CD14-positive monocyte (primary cell): ENCODE results near the gene AKAIN1. TPM values are rescaled to one million over a fixed set of nuclear protein-coding genes. Genes with fewer than 3 reads are reported as not detected.

Experiments used
- DNase-seq, 3 donors: peaks; one replicate each; pipeline ENCODE4 v3.0.0-alpha.2; 2011 to 2022
- H2AFZ ChIP-seq: 2 replicates; pipeline ENCODE4 v1.6.0; 2012; ENCODE audit warnings: mild to moderate bottlenecking, low read depth, low read length, inconsistent platforms; ENCODE audit not compliant: insufficient read depth, poor library complexity, severe bottlenecking
- H3K27ac ChIP-seq, 2 donors: 1 replicate in 1 of 2; 2 replicates in 1 of 2; pipeline ENCODE4 v1.5.1; 2012 to 2013; ENCODE audit warnings: low read length in 2 of 2, control low read depth in 1 of 2, inconsistent platforms in 1 of 2, low read depth in 1 of 2, mild to moderate bottlenecking in 1 of 2
- H3K27me3 ChIP-seq, 2 donors: one replicate each; pipeline versions ENCODE4 v1.6.0 to v1.6.1; 2011 to 2013; ENCODE audit warnings: low read length in 2 of 2; ENCODE audit not compliant: control insufficient read depth in 2 of 2, insufficient read depth in 2 of 2
- H3K36me3 ChIP-seq, 2 donors: replicated peaks in 1 of 2; 1 replicate in 1 of 2; 2 replicates in 1 of 2; pipeline versions ENCODE4 v1.5.1 to v1.6.1; 2012 to 2013; ENCODE audit warnings: low read length in 2 of 2, control low read depth in 1 of 2, inconsistent platforms in 1 of 2, mild to moderate bottlenecking in 1 of 2; ENCODE audit not compliant: insufficient read depth in 2 of 2, control insufficient read depth in 1 of 2
- H3K4me1 ChIP-seq, 2 donors: 1 replicate in 1 of 2; 2 replicates in 1 of 2; pipeline versions ENCODE4 v1.5.1 to v1.6.1; 2012 to 2013; ENCODE audit warnings: low read length in 2 of 2, control low read depth in 1 of 2, inconsistent platforms in 1 of 2, mild to moderate bottlenecking in 1 of 2, moderate library complexity in 1 of 2; ENCODE audit not compliant: insufficient read depth in 2 of 2, control insufficient read depth in 1 of 2
- H3K4me2 ChIP-seq: replicated peaks from 2 replicates; pipeline ENCODE3; 2012; ENCODE audit warnings: low read length, moderate library complexity, mild to moderate bottlenecking; ENCODE audit not compliant: poor library complexity, severe bottlenecking; ENCODE audit errors: extremely low read depth
- H3K4me3 ChIP-seq, 3 experiments: fragments of 200-600 bp in 1 of 3; sonication (generic) in 1 of 3; replicated peaks in 1 of 3; 1 replicate in 2 of 3; 2 replicates in 1 of 3; pipeline ENCODE4 v1.5.1; 2011 to 2013; ENCODE audit warnings: low read length in 3 of 3, mild to moderate bottlenecking in 3 of 3, control low read depth in 2 of 3, low read depth in 2 of 3, inconsistent platforms in 1 of 3, moderate library complexity in 1 of 3
- H3K79me2 ChIP-seq: 2 replicates; pipeline ENCODE4 v1.6.0; 2012; ENCODE audit warnings: mild to moderate bottlenecking, control low read depth, inconsistent platforms, low read length, moderate library complexity; ENCODE audit not compliant: insufficient read depth
- H3K9ac ChIP-seq: 2 replicates; pipeline ENCODE4 v1.6.0; 2017; ENCODE audit warnings: low read length, mild to moderate bottlenecking; ENCODE audit not compliant: insufficient read depth, poor library complexity, severe bottlenecking
- H3K9me3 ChIP-seq, 2 donors: replicated peaks in 1 of 2; 1 replicate in 1 of 2; 2 replicates in 1 of 2; pipeline versions ENCODE4 v1.5.1 to v1.6.1; 2012 to 2013; ENCODE audit warnings: low read length in 2 of 2, control low read depth in 1 of 2; ENCODE audit not compliant: control insufficient read depth in 1 of 2, insufficient read depth in 1 of 2
- H4K20me1 ChIP-seq: 2 replicates; pipeline ENCODE4 v1.6.0; 2012; ENCODE audit warnings: mild to moderate bottlenecking, low read length, control low read depth, moderate library complexity; ENCODE audit not compliant: insufficient read depth
- H3K27ac Mint-ChIP-seq, 7 donors: one replicate each; pipeline ENCODE4 v1.8.0; 2020; ENCODE audit warnings: mild to moderate bottlenecking in 7 of 7, mixed read lengths in 7 of 7, moderate library complexity in 6 of 7, inconsistent platforms in 2 of 7
- H3K27me3 Mint-ChIP-seq, 3 donors: one replicate each; pipeline ENCODE4 v1.8.0; 2021 to 2022; ENCODE audit warnings: low read depth in 3 of 3, mild to moderate bottlenecking in 3 of 3, mixed read lengths in 3 of 3, moderate library complexity in 3 of 3, inconsistent platforms in 1 of 3
- H3K36me3 Mint-ChIP-seq, 2 donors: one replicate each; pipeline ENCODE4 v1.8.0; 2020; ENCODE audit warnings: mixed read lengths in 2 of 2, inconsistent platforms in 1 of 2, mild to moderate bottlenecking in 1 of 2
- H3K4me1 Mint-ChIP-seq: one replicate; pipeline ENCODE4 v1.8.0; 2020; ENCODE audit warnings: mild to moderate bottlenecking, mixed read lengths
- H3K4me3 Mint-ChIP-seq, 2 donors: one replicate each; pipeline ENCODE4 v1.8.0; 2020; ENCODE audit warnings: mild to moderate bottlenecking in 2 of 2, mixed read lengths in 2 of 2, moderate library complexity in 1 of 2
- H3K9me3 Mint-ChIP-seq, 7 donors: one replicate each; pipeline ENCODE4 v1.8.0; 2020 to 2022; ENCODE audit warnings: mixed read lengths in 7 of 7, mild to moderate bottlenecking in 6 of 7, moderate library complexity in 6 of 7, inconsistent platforms in 2 of 7
- WGBS: methylation state at CpG from one replicate; pipeline ENCODE4 v1.1.5; 2013; ENCODE audit warnings: missing lambda C conversion rate; ENCODE audit not compliant: insufficient coverage; 5-methylcytosine and 5-hydroxymethylcytosine counted together
- intact Hi-C, 2 donors: fragments of 100-400 bp; cut with micrococcal nuclease; formaldehyde crosslinking; loops; one replicate each; pipeline versions ENCODE4 v1.15.0 to v1.15.1; 2023
- polyA plus RNA-seq, 3 donors: library from polyadenylated mRNA; depleted of rRNA in 1 of 3; unstranded in 2 of 3; stranded (reverse) in 1 of 3; fragments of 300-500 nt in 2 of 3; fragments of >200 nt in 1 of 3; fragmentation: Illumina TruSeq in 2 of 3; gene quantifications; 1 replicate in 2 of 3; 2 replicates in 1 of 3; pipeline ENCODE4 v1.2.3, GENCODE V29; 2012 to 2021
- TF ChIP-seq, protein P1 (sequence below): fragments of 200-600 bp; IDR thresholded peaks from one replicate; pipeline ENCODE4 v1.8.0; 2022; ENCODE audit warnings: antibody characterized with exemption, mild to moderate bottlenecking

Gene AKAIN1
- polyA plus RNA-seq, 3 donors: not detected

DNA sequence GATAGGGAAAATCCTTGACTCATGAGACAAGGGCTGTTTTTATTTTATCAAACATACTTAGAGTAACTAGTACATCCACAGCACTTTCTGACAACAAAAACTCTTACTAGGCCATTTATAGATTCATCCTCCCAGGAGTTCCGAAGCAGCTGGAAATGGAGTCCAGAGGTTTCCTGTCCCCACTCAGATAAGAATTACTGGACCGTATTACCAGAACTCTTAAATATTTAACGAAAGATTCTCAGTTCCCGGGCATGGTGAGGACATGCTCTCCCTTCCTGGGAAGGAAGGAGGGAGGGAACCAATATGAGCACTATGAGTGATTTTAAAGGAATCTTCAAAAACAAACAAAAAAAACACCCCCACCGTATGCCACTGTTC lies 41.2 kb downstream of the AKAIN1 start:
- TF ChIP-seq, protein P1, sequence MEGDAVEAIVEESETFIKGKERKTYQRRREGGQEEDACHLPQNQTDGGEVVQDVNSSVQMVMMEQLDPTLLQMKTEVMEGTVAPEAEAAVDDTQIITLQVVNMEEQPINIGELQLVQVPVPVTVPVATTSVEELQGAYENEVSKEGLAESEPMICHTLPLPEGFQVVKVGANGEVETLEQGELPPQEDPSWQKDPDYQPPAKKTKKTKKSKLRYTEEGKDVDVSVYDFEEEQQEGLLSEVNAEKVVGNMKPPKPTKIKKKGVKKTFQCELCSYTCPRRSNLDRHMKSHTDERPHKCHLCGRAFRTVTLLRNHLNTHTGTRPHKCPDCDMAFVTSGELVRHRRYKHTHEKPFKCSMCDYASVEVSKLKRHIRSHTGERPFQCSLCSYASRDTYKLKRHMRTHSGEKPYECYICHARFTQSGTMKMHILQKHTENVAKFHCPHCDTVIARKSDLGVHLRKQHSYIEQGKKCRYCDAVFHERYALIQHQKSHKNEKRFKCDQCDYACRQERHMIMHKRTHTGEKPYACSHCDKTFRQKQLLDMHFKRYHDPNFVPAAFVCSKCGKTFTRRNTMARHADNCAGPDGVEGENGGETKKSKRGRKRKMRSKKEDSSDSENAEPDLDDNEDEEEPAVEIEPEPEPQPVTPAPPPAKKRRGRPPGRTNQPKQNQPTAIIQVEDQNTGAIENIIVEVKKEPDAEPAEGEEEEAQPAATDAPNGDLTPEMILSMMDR: no peak
- no peaks in the 10 kb centered on the region for H3K36me3 Mint-ChIP-seq
- Histone ChIP-seq H3K4me3 (no peak overlapping the region), H3K4me1 (no peaks in the 10 kb centered on the region), H3K79me2 (no peaks in the 10 kb centered on the region), H3K4me2 (no peak overlapping the region), H3K9ac (no peak overlapping the region), H3K9me3 (no peaks in the 10 kb centered on the region), H2AFZ (no peak overlapping the region), H3K36me3 (no peaks in the 10 kb centered on the region), H4K20me1 (no peaks in the 10 kb centered on the region), H3K27me3 (no peaks in the 10 kb centered on the region), H3K27ac (no peak overlapping the region)
- H3K4me3 Mint-ChIP-seq: no peak overlapping the region
- DNase-seq: no peak
- 88% methylated on average over 1 of the region's 5 CpGs for WGBS
- H3K9me3 Mint-ChIP-seq: peaks cover 2 to 15% (median 3%) of the 10 kb centered on the region in 7 donors
- H3K27ac Mint-ChIP-seq: no peak overlapping the region
- no peaks in the 10 kb centered on the region for H3K27me3 Mint-ChIP-seq
- intact Hi-C loops: no loop called here
- no peaks in the 10 kb centered on the region for H3K4me1 Mint-ChIP-seq

DNA sequence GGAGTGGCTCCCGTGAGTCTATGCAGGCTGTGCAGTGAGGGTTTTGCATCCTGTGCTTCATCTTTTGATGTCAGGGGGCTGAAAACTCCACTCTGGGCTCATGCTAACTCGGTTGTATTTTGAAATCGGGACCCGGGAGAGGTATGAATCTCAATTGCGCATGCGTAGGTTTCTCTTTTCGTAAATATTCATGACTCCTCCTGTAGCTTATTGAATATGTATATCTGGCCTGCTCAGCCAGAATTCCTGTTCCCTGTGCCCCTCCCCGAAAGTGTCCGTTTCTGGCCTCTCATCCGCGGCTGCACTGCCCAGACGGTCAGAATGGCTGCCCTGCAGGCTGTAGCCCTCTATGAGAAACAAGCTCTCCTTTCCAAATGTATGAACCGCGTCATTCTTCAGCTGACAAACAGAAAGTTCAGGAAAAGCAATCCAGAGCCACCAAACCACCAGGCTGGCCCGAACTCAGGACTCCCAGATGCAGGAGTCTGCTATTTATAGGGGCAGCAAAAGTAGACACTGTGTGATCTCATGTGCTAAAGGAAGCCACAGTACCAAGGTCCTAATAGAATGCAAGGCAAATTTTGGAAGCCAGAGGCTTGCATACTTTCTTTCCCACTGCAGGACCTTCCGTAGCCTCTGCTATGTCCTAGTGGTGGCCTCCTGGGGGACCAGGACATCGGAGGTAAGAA lies 41.7 kb downstream of the AKAIN1 start:
- WGBS: 94% methylated on average over 15 of the region's 17 CpGs
- intact Hi-C loops: no loop called here
- no peak overlapping the region for H3K4me3 Mint-ChIP-seq

More for the DNA sequence above, 41.7 kb downstream of the AKAIN1 start:
- Mint-ChIP-seq H3K4me1 (no peaks in the 10 kb centered on the region), H3K9me3 (peaks cover 2 to 16% (median 5%) of the 10 kb centered on the region in 7 donors), H3K36me3 (no peaks in the 10 kb centered on the region), H3K27me3 (no peaks in the 10 kb centered on the region), H3K27ac (no peak overlapping the region)
- Histone ChIP-seq H3K27me3 (no peaks in the 10 kb centered on the region), H3K79me2 (no peaks in the 10 kb centered on the region), H3K4me1 (no peaks in the 10 kb centered on the region), H2AFZ (no peak overlapping the region), H3K9ac (no peak overlapping the region), H3K27ac (no peak overlapping the region), H3K36me3 (no peaks in the 10 kb centered on the region), H3K9me3 (no peaks in the 10 kb centered on the region), H3K4me3 (no peak overlapping the region), H4K20me1 (no peaks in the 10 kb centered on the region), H3K4me2 (no peak overlapping the region)
- no peak for DNase-seq
- TF ChIP-seq, protein P1: no peak
